ENCODE data around the gene ATXN10.

Gene ATXN10

DNA sequence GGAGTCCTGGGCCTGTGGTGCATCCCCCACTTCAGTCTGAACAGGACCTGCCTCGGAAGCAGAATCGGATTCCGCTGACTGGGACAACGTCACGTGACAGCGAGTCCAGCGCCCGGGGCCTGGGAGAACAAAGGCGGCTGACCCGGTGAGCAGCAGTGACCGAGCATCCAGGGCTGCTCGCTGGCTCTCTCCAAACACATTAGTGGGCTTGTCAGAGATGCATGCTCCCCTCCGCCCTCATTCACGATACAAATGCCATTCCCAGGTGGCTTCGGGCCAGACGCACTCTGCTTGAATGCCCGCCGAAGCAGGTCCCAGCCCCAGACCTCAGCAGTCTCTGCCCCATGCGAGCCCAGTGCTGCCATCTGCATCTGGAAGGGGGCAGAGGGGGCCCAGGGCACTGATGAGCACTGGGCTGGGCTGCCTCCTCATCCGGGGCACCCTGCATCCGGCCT is 214.3 kb downstream of the ATXN10 start:
- TF ChIP-seq, protein P1, sequence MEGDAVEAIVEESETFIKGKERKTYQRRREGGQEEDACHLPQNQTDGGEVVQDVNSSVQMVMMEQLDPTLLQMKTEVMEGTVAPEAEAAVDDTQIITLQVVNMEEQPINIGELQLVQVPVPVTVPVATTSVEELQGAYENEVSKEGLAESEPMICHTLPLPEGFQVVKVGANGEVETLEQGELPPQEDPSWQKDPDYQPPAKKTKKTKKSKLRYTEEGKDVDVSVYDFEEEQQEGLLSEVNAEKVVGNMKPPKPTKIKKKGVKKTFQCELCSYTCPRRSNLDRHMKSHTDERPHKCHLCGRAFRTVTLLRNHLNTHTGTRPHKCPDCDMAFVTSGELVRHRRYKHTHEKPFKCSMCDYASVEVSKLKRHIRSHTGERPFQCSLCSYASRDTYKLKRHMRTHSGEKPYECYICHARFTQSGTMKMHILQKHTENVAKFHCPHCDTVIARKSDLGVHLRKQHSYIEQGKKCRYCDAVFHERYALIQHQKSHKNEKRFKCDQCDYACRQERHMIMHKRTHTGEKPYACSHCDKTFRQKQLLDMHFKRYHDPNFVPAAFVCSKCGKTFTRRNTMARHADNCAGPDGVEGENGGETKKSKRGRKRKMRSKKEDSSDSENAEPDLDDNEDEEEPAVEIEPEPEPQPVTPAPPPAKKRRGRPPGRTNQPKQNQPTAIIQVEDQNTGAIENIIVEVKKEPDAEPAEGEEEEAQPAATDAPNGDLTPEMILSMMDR (IDR thresholded peaks at IDR 0.05; ENCODE audit: insufficient read depth, low read depth, low read length, missing control alignments) = no peak
- DNase-seq (ENCODE audit: low read depth) = no peak
- no peak overlapping the region for H3K4me3 ChIP-seq (ENCODE audit: low read depth, low read length)

DNA sequence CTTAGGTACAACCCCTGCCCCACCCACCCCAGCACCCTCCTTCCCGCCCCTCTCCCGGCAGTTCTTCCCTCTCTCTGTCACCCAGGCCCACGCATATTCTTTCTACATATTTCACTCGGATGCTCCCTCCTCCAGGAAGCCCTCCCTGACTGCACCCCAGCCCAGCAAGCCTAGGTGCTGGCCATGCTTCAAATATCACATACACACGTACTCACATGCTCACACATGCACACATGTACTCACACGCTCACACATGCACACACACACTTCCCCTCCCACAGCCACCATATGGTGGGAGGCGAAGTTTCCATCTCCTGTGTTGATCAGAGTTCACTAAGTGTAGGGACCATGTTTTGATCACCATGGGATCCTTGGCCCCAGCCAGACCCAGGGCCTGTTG is 214.9 kb downstream of the ATXN10 start:
- no peak overlapping the region for H3K4me3 ChIP-seq (ENCODE audit: low read depth, low read length)
- TF ChIP-seq, protein P1 (IDR thresholded peaks at IDR 0.05; ENCODE audit: insufficient read depth, low read depth, low read length, missing control alignments) = no peak
- no peak for DNase-seq (ENCODE audit: low read depth)

DNA sequence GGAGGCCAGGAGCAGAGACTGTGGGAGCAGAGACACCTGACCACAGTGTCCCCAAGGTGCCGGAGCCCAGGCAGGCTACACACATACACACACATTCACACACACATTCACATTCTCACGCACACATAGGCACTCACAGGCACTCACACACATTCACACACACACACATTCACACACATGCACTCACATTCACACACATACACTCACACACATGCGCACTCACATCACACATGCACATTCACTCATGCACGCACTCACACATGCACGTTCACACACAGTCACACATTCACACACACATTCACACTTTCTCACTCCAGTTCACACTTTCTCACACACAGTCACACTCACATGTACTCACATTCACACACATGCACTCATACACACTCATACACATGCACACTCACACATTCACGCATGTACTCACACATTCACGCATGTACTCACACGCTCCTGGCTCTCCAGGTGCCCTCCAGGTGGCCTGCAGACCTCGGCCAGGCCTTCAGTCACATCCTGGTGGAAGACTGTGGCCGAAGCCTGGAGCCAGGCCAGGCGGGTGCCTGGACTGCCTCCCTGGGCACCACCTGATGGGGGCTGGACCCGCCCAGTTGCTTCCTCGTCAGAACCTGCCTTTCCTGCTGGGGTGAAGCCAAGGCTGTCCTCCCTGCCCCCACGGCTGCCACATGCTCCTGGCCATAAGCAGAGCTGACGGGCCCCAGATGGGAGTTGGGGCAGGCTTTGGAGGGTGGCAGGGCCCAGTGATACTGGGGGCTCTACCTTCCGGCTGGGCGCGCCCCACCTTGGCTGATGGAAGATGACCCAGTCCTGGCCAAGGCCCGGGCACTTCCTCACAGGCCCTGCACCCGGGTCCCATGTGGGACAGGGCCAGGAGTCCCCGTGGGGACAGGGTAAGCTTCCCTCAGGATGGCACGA is 215.8 kb downstream of the ATXN10 start:
- TF ChIP-seq, protein P1 (IDR thresholded peaks at IDR 0.05; ENCODE audit: insufficient read depth, low read depth, low read length, missing control alignments) = no peak
- no peak for DNase-seq (ENCODE audit: low read depth)
- H3K4me3 ChIP-seq (ENCODE audit: low read depth, low read length) = no peak overlapping the region

GRCh38 chr22:45888221-45889092 is 216.8 kb downstream of the ATXN10 start:
- no peak overlapping the region for H3K4me3 ChIP-seq (ENCODE audit: low read depth, low read length)
- no peak for DNase-seq (ENCODE audit: low read depth)
- TF ChIP-seq, protein P1 (IDR thresholded peaks at IDR 0.05; ENCODE audit: insufficient read depth, low read depth, low read length, missing control alignments) = no peak

DNA sequence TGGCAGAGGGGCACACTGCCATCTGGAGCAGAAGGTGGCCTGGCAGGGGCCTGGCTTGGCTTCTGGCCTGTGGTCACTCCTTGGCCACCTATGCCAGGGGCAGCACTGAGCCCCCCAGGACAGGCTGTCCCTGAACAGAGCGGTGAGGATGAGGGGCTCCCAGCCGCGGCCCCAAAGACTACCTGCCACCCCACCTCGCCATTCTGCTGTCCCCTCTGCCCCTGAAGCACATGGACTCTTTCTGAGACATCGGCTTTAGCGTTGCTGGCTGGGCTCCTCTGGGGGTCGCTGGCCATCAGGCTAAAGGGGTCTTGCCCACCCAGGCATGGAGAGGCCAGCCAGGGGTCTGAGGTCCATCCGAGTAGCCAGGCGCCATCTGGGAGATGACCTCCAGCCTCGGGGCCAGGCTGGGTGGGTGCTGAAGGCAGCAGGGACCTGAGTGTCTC is 217.5 kb downstream of the ATXN10 start:
- no peak overlapping the region for H3K4me3 ChIP-seq (ENCODE audit: low read depth, low read length)
- TF ChIP-seq, protein P1 (IDR thresholded peaks at IDR 0.05; ENCODE audit: insufficient read depth, low read depth, low read length, missing control alignments) = no peak
- DNase-seq (ENCODE audit: low read depth) = no peak

DNA sequence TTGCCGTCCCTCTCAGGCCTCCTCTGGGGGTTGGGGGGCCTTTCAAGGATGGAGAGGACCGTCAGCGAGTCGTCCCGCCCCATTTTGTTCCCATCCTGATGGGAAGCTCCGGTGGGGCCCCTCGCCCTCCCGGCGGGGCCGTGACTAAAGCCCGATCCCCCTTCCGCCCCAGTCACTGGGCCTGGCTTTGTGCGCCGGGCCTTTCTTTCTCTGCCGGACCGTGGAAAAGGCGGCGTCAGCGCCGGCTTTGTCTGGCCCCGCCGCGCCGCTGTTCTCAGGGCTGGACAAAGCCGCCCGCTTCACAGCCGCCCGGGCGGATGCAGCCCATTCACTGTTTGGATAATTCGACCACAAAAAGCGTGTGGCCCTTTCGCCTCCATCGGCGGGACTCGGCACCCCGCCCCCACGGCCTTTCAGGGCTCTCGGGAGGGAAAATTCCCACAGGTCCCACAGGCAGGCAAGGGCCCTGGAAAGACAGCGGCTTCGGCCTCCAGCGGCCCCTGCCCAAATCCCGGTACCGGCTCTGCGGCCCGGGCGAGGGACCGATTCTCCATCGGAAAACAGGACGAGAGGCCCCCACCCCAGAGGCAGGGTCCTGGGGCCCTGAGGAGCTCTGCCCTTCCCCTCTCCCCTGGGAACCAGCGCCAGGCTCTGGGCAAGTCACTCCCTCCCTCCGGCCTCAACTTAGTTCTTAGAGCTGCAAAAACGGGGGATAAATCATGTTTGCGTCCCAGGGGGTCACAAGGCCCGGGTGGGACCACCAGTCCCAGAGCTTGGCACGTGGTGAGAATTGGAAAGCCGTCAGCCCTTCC is 218.1 kb downstream of the ATXN10 start:
- no peak overlapping the region for H3K4me3 ChIP-seq (ENCODE audit: low read depth, low read length)
- no peak for DNase-seq (ENCODE audit: low read depth)
- TF ChIP-seq, protein P1 (IDR thresholded peaks at IDR 0.05; ENCODE audit: insufficient read depth, low read depth, low read length, missing control alignments) = no peak

Measured in GM12865 (cell line).